K562 (cell line): ENCODE measurements around the gene UNC80. TPM values are rescaled to one million over a fixed set of nuclear protein-coding genes. Genes with fewer than 3 reads are reported as not detected.

Source experiments
- ATAC-seq: fragments of 200-7000 bp; cut with Tn5 transposase; 3 replicates; pipeline ENCODE4 v1.9.1; 2020; ENCODE audit warnings: moderate library complexity
- BruUV-seq: library from RNA; stranded (reverse); fragments of 400-500 nt; replicated peaks from 2 replicates; lab custom pipeline; 2021; lab: Mats Ljungman, UMichigan
- CTCF ChIA-PET: fragments of 300-600 bp; formaldehyde crosslinking; extraction: SDS; loops from one replicate; lab custom pipeline; 2021; ENCODE audit warnings: low intra/inter-chr PET ratio; lab: Yijun Ruan, JAX
- POLR2A ChIA-PET: fragments of 300-600, 350-650 bp; sonication (Branson Sonifier 250); formaldehyde crosslinking; extraction: SDS; loops from one replicate; lab custom pipeline; 2021; ENCODE audit warnings: antibody characterized with exemption, inconsistent platforms; lab: Yijun Ruan, JAX
- DNase-seq, 4 experiments: peaks; one replicate each; pipeline versions ENCODE4 v3.0.0 to v3.0.0-alpha.2; 2011 to 2018; ENCODE audit warnings: low spot score in 3 of 4, mixed read lengths in 3 of 4; ENCODE audit errors: extremely low read depth in 1 of 4
- FAIRE-seq: peaks from 2 replicates; lab custom pipeline; 2011; peaks lifted over from hg19 to GRCh38; lab: Jason Lieb, UNC
- H2AFZ ChIP-seq: 2 replicates; pipeline ENCODE4 v1.6.0; 2011; ENCODE audit warnings: low read depth, low read length, control low read depth, inconsistent platforms
- H3K27ac ChIP-seq: fragments of 200-600 bp; 3 replicates; pipeline ENCODE4 v1.8.0; 2011; ENCODE audit warnings: low read depth, mild to moderate bottlenecking, control low read depth, inconsistent platforms, low read length, moderate library complexity, mixed read lengths; ENCODE audit errors: extremely low read depth
- H3K27me3 ChIP-seq, 2 experiments: fragments of 300-600 bp in 1 of 2; 2 replicates in 1 of 2; 3 replicates in 1 of 2; pipeline versions ENCODE4 v1.6.0 to v1.8.0; 2011; ENCODE audit warnings: inconsistent platforms in 2 of 2, low read length in 2 of 2, mild to moderate bottlenecking in 1 of 2, mixed read lengths in 1 of 2, moderate library complexity in 1 of 2; ENCODE audit not compliant: control insufficient read depth in 2 of 2, insufficient read depth in 2 of 2
- H3K36me3 ChIP-seq: fragments of 300-600 bp; 3 replicates; pipeline ENCODE4 v1.8.0; 2011; ENCODE audit warnings: mild to moderate bottlenecking, low read length, inconsistent platforms; ENCODE audit not compliant: control insufficient read depth, insufficient read depth
- H3K4me1 ChIP-seq, 2 experiments: fragments of 200-600 bp in 1 of 2; replicated peaks in 1 of 2; 2 replicates in 1 of 2; 3 replicates in 1 of 2; pipeline versions ENCODE4 v1.5.1 to v1.8.0; 2011; ENCODE audit warnings: inconsistent platforms in 2 of 2, low read length in 2 of 2, mild to moderate bottlenecking in 1 of 2, mixed read lengths in 1 of 2, moderate library complexity in 1 of 2; ENCODE audit not compliant: control insufficient read depth in 2 of 2, insufficient read depth in 2 of 2
- H3K4me2 ChIP-seq: 2 replicates; pipeline ENCODE4 v1.6.1; 2011; ENCODE audit warnings: low read length, control low read depth, inconsistent platforms, mixed read lengths; ENCODE audit not compliant: insufficient read depth
- H3K4me3 ChIP-seq: fragments of 200-600 bp; sonication (generic), shearing (Covaris generic); 2 replicates; pipeline ENCODE4 v1.5.1; 2016; ENCODE audit warnings: control low read depth, inconsistent platforms
- H3K79me2 ChIP-seq: fragments of 200-600 bp; 3 replicates; pipeline ENCODE4 v1.8.0; 2011; ENCODE audit warnings: low read length, inconsistent platforms; ENCODE audit not compliant: control insufficient read depth, insufficient read depth
- H3K9ac ChIP-seq, 2 experiments: 2 replicates each; pipeline versions ENCODE4 v1.6.0 to v1.6.1; 2011; ENCODE audit warnings: low read depth in 2 of 2, low read length in 2 of 2, control low read depth in 1 of 2, inconsistent platforms in 1 of 2, mild to moderate bottlenecking in 1 of 2, mixed read lengths in 1 of 2; ENCODE audit not compliant: insufficient read depth in 1 of 2
- H3K9me1 ChIP-seq: one replicate; pipeline ENCODE4 v1.6.0; 2011; ENCODE audit warnings: inconsistent platforms, mild to moderate bottlenecking, low read length, moderate library complexity; ENCODE audit not compliant: control insufficient read depth, insufficient read depth
- H3K9me3 ChIP-seq: replicated peaks from 2 replicates; pipeline ENCODE4 v1.5.1; 2011; ENCODE audit warnings: low read depth, low read length, inconsistent platforms; ENCODE audit not compliant: control insufficient read depth, insufficient read depth
- H4K20me1 ChIP-seq: replicated peaks from 2 replicates; pipeline ENCODE4 v1.6.1; 2011; ENCODE audit warnings: low read length, inconsistent platforms, mixed read lengths; ENCODE audit not compliant: control insufficient read depth, insufficient read depth
- CBX8 ChIP-seq: fragments of 200-600 bp; sonication (generic); IDR thresholded peaks from 2 replicates; pipeline ENCODE4 v1.6.1; 2012; ENCODE audit warnings: borderline replicate concordance, mixed run types, low read depth, mild to moderate bottlenecking, moderate library complexity, mixed read lengths, low read length, control low read depth, inconsistent platforms; ENCODE audit not compliant: poor library complexity, severe bottlenecking; ENCODE audit errors: extremely low read depth
- ERF ChIP-seq: fragments of 450-650 bp; formaldehyde crosslinking; IDR thresholded peaks from 2 replicates; pipeline ENCODE4 v1.4.0; 2020; ENCODE audit warnings: mild to moderate bottlenecking, mixed read lengths
- ETV1 ChIP-seq: fragments of 450-650 bp; conservative IDR thresholded peaks from 2 replicates; pipeline ENCODE4 v1.6.1; 2016; ENCODE audit warnings: missing genetic modification characterization, control low read depth, low read depth, missing compliant biosample characterization
- KAT7 ChIP-seq: sonication (generic); formaldehyde crosslinking; IDR thresholded peaks from 2 replicates; pipeline ENCODE4 v1.8.0; 2022; ENCODE audit warnings: missing genetic modification reagents, mild to moderate bottlenecking, borderline replicate concordance
- MCM7 ChIP-seq, 2 experiments: fragments of 450-650 bp; IDR thresholded peaks; 2 replicates each; pipeline ENCODE4 v1.6.1; 2016 to 2018
- NCOA1 ChIP-seq: fragments of 450-650 bp; IDR thresholded peaks from 2 replicates; pipeline ENCODE4 v1.6.1; 2016; ENCODE audit warnings: low read depth
- NFATC3 ChIP-seq: fragments of 450-650 bp; IDR thresholded peaks from 2 replicates; pipeline ENCODE4 v1.6.1; 2017; ENCODE audit warnings: mild to moderate bottlenecking
- OTX1 ChIP-seq: fragments of 450-650 bp; formaldehyde crosslinking; IDR thresholded peaks from 2 replicates; pipeline ENCODE4 v1.4.0; 2022; ENCODE audit warnings: mild to moderate bottlenecking
- PCBP1 ChIP-seq: fragments of 200-400 bp; formaldehyde crosslinking; IDR thresholded peaks from 2 replicates; pipeline ENCODE4 v1.6.1; 2018; ENCODE audit warnings: mild to moderate bottlenecking, low read depth, low read length; ENCODE audit not compliant: poor library complexity, severe bottlenecking
- PRPF4 ChIP-seq: fragments of 200-400 bp; formaldehyde crosslinking; IDR thresholded peaks from one replicate; pipeline ENCODE4 v1.6.1; 2017; ENCODE audit warnings: low read length, low read depth, mild to moderate bottlenecking; ENCODE audit not compliant: insufficient read depth, poor library complexity, severe bottlenecking
- ZNF41 ChIP-seq: fragments of 250-450 bp; sonication (Bioruptor Pico); conservative IDR thresholded peaks from 2 replicates; pipeline ENCODE4 v1.4.0; 2020; ENCODE audit warnings: mild to moderate bottlenecking
- ZNF507 ChIP-seq: conservative IDR thresholded peaks from 2 replicates; pipeline ENCODE4 v1.6.1; 2017; ENCODE audit warnings: missing genetic modification characterization, missing compliant biosample characterization
- ZNF699 ChIP-seq: fragments of 250-450 bp; sonication (Bioruptor Pico); IDR thresholded peaks from 2 replicates; pipeline ENCODE4 v1.8.0; 2021; ENCODE audit warnings: mild to moderate bottlenecking, moderate library complexity; ENCODE audit not compliant: insufficient replicate concordance
- ZNF764 ChIP-seq: fragments of 250-450 bp; sonication (Bioruptor Pico); IDR thresholded peaks from 2 replicates; pipeline ENCODE4 v1.4.0; 2020; ENCODE audit warnings: low read depth, mild to moderate bottlenecking, moderate library complexity
- WGBS: fragments of 100-300 bp; shearing (Covaris generic); methylation state at CpG from one replicate; pipeline ENCODE4 v1.1.6; 2016; ENCODE audit warnings: low coverage, mixed read lengths; ENCODE audit not compliant: insufficient coverage; ENCODE audit errors: missing lambda C conversion rate; 5-methylcytosine and 5-hydroxymethylcytosine counted together
- in situ Hi-C: fragments of 300-500 bp; cut with MboI; formaldehyde crosslinking; loops from 4 replicates; pipeline ENCODE4 v1.15.0; 2018; ENCODE audit warnings: inconsistent platforms, mixed read lengths
- intact Hi-C: fragments of 100-400 bp; cut with micrococcal nuclease; formaldehyde crosslinking; loops from 2 replicates; pipeline ENCODE4 v1.14.2; 2022
- polyA plus RNA-seq, 8 experiments: library from polyadenylated mRNA; depleted of rRNA in 4 of 8; stranded (reverse) in 5 of 8; unstranded in 3 of 8; fragments of >200 nt; fragmentation: Nextera tagmentation in 2 of 8; fragmentation: Illumina TruSeq in 1 of 8; extraction: Ambion mirVana in 2 of 8; extraction: Trizol in 1 of 8; gene quantifications; 2 replicates each; pipeline versions ENCODE4 v1.2.1 to v1.2.3, GENCODE V29; 2011 to 2014; ENCODE audit warnings: inconsistent platforms in 1 of 8, missing spikeins in 1 of 8
- total RNA-seq, 7 experiments: library from RNA; depleted of rRNA in 6 of 7; stranded (reverse); fragments of >200 nt in 6 of 7; fragmentation: Illumina TruSeq in 2 of 7; extraction: Trizol in 2 of 7; gene quantifications; 2 replicates each; pipeline versions ENCODE4 v1.2.1 to v1.2.3, GENCODE V29; 2011 to 2021; ENCODE audit warnings: low replicate concordance in 1 of 7
- TF ChIP-seq, protein P1 (sequence below), 2 experiments: fragments of 450-650 bp in 1 of 2; sonication (generic) in 1 of 2; formaldehyde crosslinking in 1 of 2; IDR thresholded peaks in 1 of 2; conservative IDR thresholded peaks in 1 of 2; 2 replicates each; pipeline versions ENCODE4 v1.6.1 to v1.8.1; 2016 to 2023; ENCODE audit warnings: mild to moderate bottlenecking in 2 of 2, moderate library complexity in 2 of 2, inconsistent platforms in 1 of 2, missing genetic modification reagents in 1 of 2
- TF ChIP-seq, protein P2 (sequence below), 2 experiments: fragments of 150-350 bp in 1 of 2; IDR thresholded peaks; 2 replicates each; pipeline ENCODE4 v1.6.1; 2012 to 2016; ENCODE audit warnings: low read depth in 2 of 2, low read length in 2 of 2, mild to moderate bottlenecking in 1 of 2, moderate library complexity in 1 of 2

Gene UNC80
- total and polyA plus RNA-seq, 9 of the 15 experiments (the other 6 are each of a cell fraction or from before 2014, with no cell fraction given) = under 0.01 to 0.04 (median 0.01) TPM; not detected in 5

DNA sequence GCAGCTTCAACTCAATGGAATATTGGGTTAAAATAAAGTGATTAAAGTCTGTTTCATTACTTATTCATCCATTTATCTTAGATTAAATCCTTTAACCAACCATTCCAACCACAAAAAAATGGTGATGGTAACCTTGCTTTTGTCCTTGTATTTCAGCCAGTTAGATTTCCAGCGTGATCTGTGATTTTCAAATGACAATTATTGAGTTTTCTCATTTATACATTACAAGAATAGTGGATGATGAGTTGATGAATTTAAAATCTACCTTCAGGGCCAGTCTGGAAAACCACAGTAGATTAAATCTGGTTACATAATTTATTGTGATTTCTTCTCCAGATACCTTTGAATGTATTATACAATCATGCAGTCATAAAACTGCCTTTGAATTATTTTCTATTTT lies 29.7 kb upstream of the UNC80 start:
- H3K27me3 ChIP-seq = no peaks in the 10 kb centered on the region
- no TSS peak for BruUV-seq
- H3K36me3 ChIP-seq = no peaks in the 10 kb centered on the region
- H3K27ac ChIP-seq = no peak overlapping the region
- H3K4me1 ChIP-seq = no peaks in the 10 kb centered on the region
- H3K9ac ChIP-seq = no peak overlapping the region
- H3K4me3 ChIP-seq = no peak overlapping the region
- no peaks in the 10 kb centered on the region for H3K9me1 ChIP-seq
- H3K79me2 ChIP-seq = no peaks in the 10 kb centered on the region
- ChIA-PET CTCF (no interaction called here), POLR2A (no interaction called here)
- no peak for DNase-seq
- no peak overlapping the region for H2AFZ ChIP-seq
- H3K9me3 ChIP-seq = no peaks in the 10 kb centered on the region
- H4K20me1 ChIP-seq = no peaks in the 10 kb centered on the region
- in situ Hi-C loops = no loop called here
- no peak for ATAC-seq
- no peak for FAIRE-seq
- no peak for TF ChIP-seq ZNF764 (CRISPR knock-in tag)
- TF ChIP-seq ZNF699 (CRISPR knock-in tag) = no peak
- no peak for TF ChIP-seq NFATC3
- TF ChIP-seq PRPF4 = no peak
- TF ChIP-seq NCOA1 = no peak
- no peak for TF ChIP-seq CBX8
- TF ChIP-seq ETV1 (tag) = no peak
- TF ChIP-seq ZNF507 (tag) = no peak
- TF ChIP-seq KAT7 (CRISPR knock-in tag) = no peak
- TF ChIP-seq ZNF41 (CRISPR knock-in tag) = no peak
- TF ChIP-seq, protein P1, sequence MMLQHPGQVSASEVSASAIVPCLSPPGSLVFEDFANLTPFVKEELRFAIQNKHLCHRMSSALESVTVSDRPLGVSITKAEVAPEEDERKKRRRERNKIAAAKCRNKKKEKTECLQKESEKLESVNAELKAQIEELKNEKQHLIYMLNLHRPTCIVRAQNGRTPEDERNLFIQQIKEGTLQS (IDR thresholded peaks at IDR 0.05) = no peak
- TF ChIP-seq, protein P1 (CRISPR knock-in tag; conservative IDR thresholded peaks at IDR 0.05) = no peak
- no peak for TF ChIP-seq MCM7 (IDR thresholded peaks at IDR 0.05)
- no peak for TF ChIP-seq OTX1 (CRISPR knock-in tag)
- TF ChIP-seq, protein P2, sequence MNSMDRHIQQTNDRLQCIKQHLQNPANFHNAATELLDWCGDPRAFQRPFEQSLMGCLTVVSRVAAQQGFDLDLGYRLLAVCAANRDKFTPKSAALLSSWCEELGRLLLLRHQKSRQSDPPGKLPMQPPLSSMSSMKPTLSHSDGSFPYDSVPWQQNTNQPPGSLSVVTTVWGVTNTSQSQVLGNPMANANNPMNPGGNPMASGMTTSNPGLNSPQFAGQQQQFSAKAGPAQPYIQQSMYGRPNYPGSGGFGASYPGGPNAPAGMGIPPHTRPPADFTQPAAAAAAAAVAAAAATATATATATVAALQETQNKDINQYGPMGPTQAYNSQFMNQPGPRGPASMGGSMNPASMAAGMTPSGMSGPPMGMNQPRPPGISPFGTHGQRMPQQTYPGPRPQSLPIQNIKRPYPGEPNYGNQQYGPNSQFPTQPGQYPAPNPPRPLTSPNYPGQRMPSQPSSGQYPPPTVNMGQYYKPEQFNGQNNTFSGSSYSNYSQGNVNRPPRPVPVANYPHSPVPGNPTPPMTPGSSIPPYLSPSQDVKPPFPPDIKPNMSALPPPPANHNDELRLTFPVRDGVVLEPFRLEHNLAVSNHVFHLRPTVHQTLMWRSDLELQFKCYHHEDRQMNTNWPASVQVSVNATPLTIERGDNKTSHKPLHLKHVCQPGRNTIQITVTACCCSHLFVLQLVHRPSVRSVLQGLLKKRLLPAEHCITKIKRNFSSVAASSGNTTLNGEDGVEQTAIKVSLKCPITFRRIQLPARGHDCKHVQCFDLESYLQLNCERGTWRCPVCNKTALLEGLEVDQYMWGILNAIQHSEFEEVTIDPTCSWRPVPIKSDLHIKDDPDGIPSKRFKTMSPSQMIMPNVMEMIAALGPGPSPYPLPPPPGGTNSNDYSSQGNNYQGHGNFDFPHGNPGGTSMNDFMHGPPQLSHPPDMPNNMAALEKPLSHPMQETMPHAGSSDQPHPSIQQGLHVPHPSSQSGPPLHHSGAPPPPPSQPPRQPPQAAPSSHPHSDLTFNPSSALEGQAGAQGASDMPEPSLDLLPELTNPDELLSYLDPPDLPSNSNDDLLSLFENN (IDR thresholded peaks at IDR 0.05; ENCODE audit: low read depth in 2 of 2, low read length in 2 of 2) = no peak
- no peak for TF ChIP-seq PCBP1
- no peak for TF ChIP-seq ERF (CRISPR knock-in tag)
- TF ChIP-seq, all 486 proteins: peak for 0
- H3K4me2 ChIP-seq = no peak overlapping the region
- 0% methylated on average over 1 of the region's 1 CpG for WGBS
- intact Hi-C loops = no loop called here
